ENCODE data around the gene FADS6.

The FADS6 gene

DNA sequence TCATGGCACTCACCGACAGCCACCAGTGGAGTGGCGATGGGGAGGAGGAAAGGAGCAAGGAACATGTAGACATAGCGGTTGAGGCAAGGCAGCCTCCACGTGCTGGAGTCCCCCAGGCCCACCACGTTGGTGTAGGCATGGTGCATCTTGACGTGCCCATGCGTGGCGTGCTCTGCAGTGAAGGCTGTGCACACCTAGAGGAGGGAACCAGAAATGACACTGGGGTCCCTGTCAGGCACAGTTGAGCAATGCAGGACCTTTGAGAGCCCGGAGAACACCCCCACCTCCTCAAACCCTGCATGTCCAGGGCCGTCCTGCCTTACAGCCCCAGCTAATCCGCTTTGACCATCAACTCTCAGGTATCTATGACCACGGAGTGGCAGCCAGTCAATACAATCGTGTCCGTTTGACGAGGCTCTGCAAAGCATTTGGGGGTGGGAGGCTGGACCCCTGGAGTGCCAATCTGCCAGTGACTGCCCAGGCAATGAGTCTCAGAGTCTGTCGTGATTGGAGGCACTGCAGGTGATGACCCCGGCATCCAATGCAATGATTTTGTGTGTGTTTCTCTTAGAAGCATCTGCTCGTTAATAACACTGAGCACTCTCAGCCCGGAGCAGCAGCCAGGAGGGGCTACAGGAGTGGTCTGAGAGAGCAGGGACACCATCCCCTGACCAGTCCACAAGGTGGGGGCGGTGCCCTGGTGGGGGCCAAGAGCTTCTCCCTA, 10.8 kb downstream of the FADS6 start:
- Histone ChIP-seq H3K9ac (ENCODE audit: low read depth, low read length, poor library complexity, severe bottlenecking) (no peak overlapping the region), H3K9me2 (replicated peaks; ENCODE audit: low read depth, low read length) (no peaks in the 10 kb centered on the region), H3K36me3 (ENCODE audit: insufficient read depth, low read length) (no peaks in the 10 kb centered on the region), H3F3A (ENCODE audit: low read depth) (no peaks in the 10 kb centered on the region), H3K4me2 (ENCODE audit: low read depth, low read length, poor library complexity, severe bottlenecking) (no peak overlapping the region), H3K79me2 (ENCODE audit: insufficient read depth, low read length) (no peaks in the 10 kb centered on the region), H3K4me1 (ENCODE audit: insufficient read depth, low read length, poor library complexity, severe bottlenecking) (no peaks in the 10 kb centered on the region), H2AFZ (ENCODE audit: low read length) (no peak overlapping the region), H3K9me3 (ENCODE audit: insufficient read depth, low read depth, low read length) (no peaks in the 10 kb centered on the region), H3K4me3 (ENCODE audit: low read length, poor library complexity, severe bottlenecking) (no peak overlapping the region), H4K20me1 (ENCODE audit: insufficient read depth, low read length, poor library complexity, severe bottlenecking) (no peaks in the 10 kb centered on the region), H3K27me3 (ENCODE audit: insufficient read depth, low read length, poor library complexity, severe bottlenecking) (no peaks in the 10 kb centered on the region)
- TF ChIP-seq, protein P1, sequence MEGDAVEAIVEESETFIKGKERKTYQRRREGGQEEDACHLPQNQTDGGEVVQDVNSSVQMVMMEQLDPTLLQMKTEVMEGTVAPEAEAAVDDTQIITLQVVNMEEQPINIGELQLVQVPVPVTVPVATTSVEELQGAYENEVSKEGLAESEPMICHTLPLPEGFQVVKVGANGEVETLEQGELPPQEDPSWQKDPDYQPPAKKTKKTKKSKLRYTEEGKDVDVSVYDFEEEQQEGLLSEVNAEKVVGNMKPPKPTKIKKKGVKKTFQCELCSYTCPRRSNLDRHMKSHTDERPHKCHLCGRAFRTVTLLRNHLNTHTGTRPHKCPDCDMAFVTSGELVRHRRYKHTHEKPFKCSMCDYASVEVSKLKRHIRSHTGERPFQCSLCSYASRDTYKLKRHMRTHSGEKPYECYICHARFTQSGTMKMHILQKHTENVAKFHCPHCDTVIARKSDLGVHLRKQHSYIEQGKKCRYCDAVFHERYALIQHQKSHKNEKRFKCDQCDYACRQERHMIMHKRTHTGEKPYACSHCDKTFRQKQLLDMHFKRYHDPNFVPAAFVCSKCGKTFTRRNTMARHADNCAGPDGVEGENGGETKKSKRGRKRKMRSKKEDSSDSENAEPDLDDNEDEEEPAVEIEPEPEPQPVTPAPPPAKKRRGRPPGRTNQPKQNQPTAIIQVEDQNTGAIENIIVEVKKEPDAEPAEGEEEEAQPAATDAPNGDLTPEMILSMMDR (conservative IDR thresholded peaks at IDR 0.05; ENCODE audit: low read length), result no peak
- no peak for TF ChIP-seq EZH2phosphoT487 (IDR thresholded peaks at IDR 0.05; ENCODE audit: borderline replicate concordance)

DNA sequence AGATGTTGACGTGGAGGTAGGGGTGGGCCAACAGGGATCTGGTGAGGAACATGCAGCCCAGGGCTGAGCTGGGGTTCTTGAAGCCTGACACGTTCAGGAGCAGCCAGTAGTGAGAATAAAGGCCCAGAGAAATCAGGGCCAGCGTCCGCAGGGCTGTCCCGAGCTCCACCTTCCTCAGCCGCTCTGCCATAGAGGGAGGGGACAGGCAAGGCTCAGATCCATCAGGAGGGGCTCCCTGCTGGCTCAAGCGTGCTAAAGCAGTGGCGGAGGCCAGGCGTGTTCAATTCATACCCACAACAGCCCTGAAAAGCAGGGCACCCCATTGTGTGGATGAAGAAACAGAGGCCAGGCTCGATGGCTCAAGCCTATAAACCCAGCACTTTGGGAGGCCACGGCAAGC, 12.4 kb downstream of the FADS6 start:
- Histone ChIP-seq H4K20me1 (ENCODE audit: insufficient read depth, low read length, poor library complexity, severe bottlenecking) (no peaks in the 10 kb centered on the region), H3K4me1 (ENCODE audit: insufficient read depth, low read length, poor library complexity, severe bottlenecking) (no peaks in the 10 kb centered on the region), H3K9me2 (replicated peaks; ENCODE audit: low read depth, low read length) (no peaks in the 10 kb centered on the region), H3K9me3 (ENCODE audit: insufficient read depth, low read depth, low read length) (no peaks in the 10 kb centered on the region), H3K27me3 (ENCODE audit: insufficient read depth, low read length, poor library complexity, severe bottlenecking) (no peaks in the 10 kb centered on the region), H3K4me3 (ENCODE audit: low read length, poor library complexity, severe bottlenecking) (no peak overlapping the region), H3K4me2 (ENCODE audit: low read depth, low read length, poor library complexity, severe bottlenecking) (no peak overlapping the region), H3F3A (ENCODE audit: low read depth) (no peaks in the 10 kb centered on the region), H3K36me3 (ENCODE audit: insufficient read depth, low read length) (no peaks in the 10 kb centered on the region), H2AFZ (ENCODE audit: low read length) (no peak overlapping the region; the same call in 1 of the 2 replicates), H3K79me2 (ENCODE audit: insufficient read depth, low read length) (no peaks in the 10 kb centered on the region), H3K9ac (ENCODE audit: low read depth, low read length, poor library complexity, severe bottlenecking) (no peak overlapping the region)
- TF ChIP-seq, protein P1 (conservative IDR thresholded peaks at IDR 0.05; ENCODE audit: low read length), result no peak
- no peak for TF ChIP-seq EZH2phosphoT487 (IDR thresholded peaks at IDR 0.05; ENCODE audit: borderline replicate concordance)

DNA sequence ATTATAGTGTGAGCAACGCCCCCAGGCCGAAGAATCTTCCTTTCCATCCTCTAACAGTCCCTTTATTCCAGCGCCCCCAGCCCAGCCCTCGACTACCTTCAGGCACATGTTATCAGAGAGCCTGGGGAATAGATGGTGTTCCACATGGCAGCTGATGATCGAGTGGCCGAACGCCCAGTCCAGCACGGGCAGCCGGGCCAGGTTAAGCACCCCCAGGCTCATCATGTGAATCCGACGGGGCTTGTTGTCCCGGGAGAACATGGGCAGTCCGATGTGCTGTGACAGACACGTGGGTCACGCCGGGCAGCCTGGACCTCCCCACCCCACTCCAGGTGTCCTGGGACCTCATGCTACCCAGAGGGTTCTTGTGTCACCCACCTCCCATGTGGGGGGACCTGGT, 14.1 kb downstream of the FADS6 start:
- H3K9me3 ChIP-seq (ENCODE audit: insufficient read depth, low read depth, low read length), result no peaks in the 10 kb centered on the region
- no peaks in the 10 kb centered on the region for H3F3A ChIP-seq (ENCODE audit: low read depth)
- no peak overlapping the region for H3K9ac ChIP-seq (ENCODE audit: low read depth, low read length, poor library complexity, severe bottlenecking)
- H2AFZ ChIP-seq (ENCODE audit: low read length), result no peak overlapping the region
- H3K4me2 ChIP-seq (ENCODE audit: low read depth, low read length, poor library complexity, severe bottlenecking), result no peak overlapping the region
- H3K79me2 ChIP-seq (ENCODE audit: insufficient read depth, low read length), result no peaks in the 10 kb centered on the region
- H3K4me1 ChIP-seq (ENCODE audit: insufficient read depth, low read length, poor library complexity, severe bottlenecking), result no peaks in the 10 kb centered on the region
- no peaks in the 10 kb centered on the region for H4K20me1 ChIP-seq (ENCODE audit: insufficient read depth, low read length, poor library complexity, severe bottlenecking)
- TF ChIP-seq, protein P1 (conservative IDR thresholded peaks at IDR 0.05; ENCODE audit: low read length), result no peak
- TF ChIP-seq EZH2phosphoT487 (IDR thresholded peaks at IDR 0.05; ENCODE audit: borderline replicate concordance), result no peak
- H3K9me2 ChIP-seq (replicated peaks; ENCODE audit: low read depth, low read length), result no peaks in the 10 kb centered on the region
- no peaks in the 10 kb centered on the region for H3K27me3 ChIP-seq (ENCODE audit: insufficient read depth, low read length, poor library complexity, severe bottlenecking)
- no peak overlapping the region for H3K4me3 ChIP-seq (ENCODE audit: low read length, poor library complexity, severe bottlenecking)
- H3K36me3 ChIP-seq (ENCODE audit: insufficient read depth, low read length), result no peaks in the 10 kb centered on the region

All from Loucy (cell line).